WTC11 (cell line): ENCODE data around the gene HINT3.

Experiments used
- NR2C2 ChIP-seq: sonication (generic); formaldehyde crosslinking; IDR thresholded peaks from 2 replicates; pipeline ENCODE4 v1.8.0; 2022; ENCODE audit warnings: mild to moderate bottlenecking, missing genetic modification reagents
- NR3C1 ChIP-seq: sonication (generic); formaldehyde crosslinking; conservative IDR thresholded peaks from 2 replicates; pipeline ENCODE4 v1.8.1; 2023; ENCODE audit warnings: low read depth, mild to moderate bottlenecking, missing genetic modification reagents
- TEAD1 ChIP-seq: sonication (generic); formaldehyde crosslinking; IDR thresholded peaks from 2 replicates; pipeline ENCODE4 v1.8.0; 2022; ENCODE audit warnings: mild to moderate bottlenecking, missing genetic modification reagents
- ZNF317 ChIP-seq: sonication (generic); formaldehyde crosslinking; IDR thresholded peaks from 2 replicates; pipeline ENCODE4 v1.8.1; 2023; ENCODE audit warnings: low read depth, mild to moderate bottlenecking, moderate library complexity, missing genetic modification reagents, borderline replicate concordance
- TF ChIP-seq, protein P1 (sequence below): fragments of 200-600 bp; IDR thresholded peaks from 2 replicates; pipeline ENCODE4 v1.8.0; 2022; ENCODE audit warnings: antibody characterized with exemption
- TF ChIP-seq, protein P2 (sequence below): sonication (generic); formaldehyde crosslinking; IDR thresholded peaks from 2 replicates; pipeline ENCODE4 v1.8.1; 2023; ENCODE audit warnings: mild to moderate bottlenecking, missing genetic modification reagents
- TF ChIP-seq, protein P3 (sequence below): fragments of 250-450 bp; sonication (Bioruptor Pico); IDR thresholded peaks from 2 replicates; pipeline ENCODE4 v1.9.0; 2021; ENCODE audit warnings: mild to moderate bottlenecking, borderline replicate concordance
- TF ChIP-seq, protein P4 (sequence below): fragments of 250-450 bp; sonication (Bioruptor Pico); IDR thresholded peaks from 2 replicates; pipeline ENCODE4 v1.9.0; 2021; ENCODE audit warnings: mild to moderate bottlenecking

DNA sequence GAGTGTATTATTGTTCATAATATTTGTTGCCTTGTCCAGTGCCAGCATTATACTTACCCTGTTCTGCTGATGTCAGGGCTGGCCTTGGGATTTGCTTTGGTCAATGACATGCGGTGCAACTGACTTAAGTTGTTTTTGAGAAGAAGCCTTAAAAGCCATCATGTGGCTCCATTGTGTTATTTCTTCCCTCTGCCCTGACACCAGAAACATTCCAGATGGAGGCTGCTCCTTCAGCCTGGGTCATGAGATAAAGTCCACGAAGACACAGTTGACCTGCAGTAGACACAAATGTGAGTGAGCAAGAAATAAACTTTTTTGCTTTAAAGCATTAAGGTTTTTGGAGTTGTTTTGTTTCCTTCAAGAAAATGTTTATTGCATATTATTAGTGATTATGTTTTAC lies 7.5 kb upstream of the HINT3 start:
- TF ChIP-seq, protein P1, sequence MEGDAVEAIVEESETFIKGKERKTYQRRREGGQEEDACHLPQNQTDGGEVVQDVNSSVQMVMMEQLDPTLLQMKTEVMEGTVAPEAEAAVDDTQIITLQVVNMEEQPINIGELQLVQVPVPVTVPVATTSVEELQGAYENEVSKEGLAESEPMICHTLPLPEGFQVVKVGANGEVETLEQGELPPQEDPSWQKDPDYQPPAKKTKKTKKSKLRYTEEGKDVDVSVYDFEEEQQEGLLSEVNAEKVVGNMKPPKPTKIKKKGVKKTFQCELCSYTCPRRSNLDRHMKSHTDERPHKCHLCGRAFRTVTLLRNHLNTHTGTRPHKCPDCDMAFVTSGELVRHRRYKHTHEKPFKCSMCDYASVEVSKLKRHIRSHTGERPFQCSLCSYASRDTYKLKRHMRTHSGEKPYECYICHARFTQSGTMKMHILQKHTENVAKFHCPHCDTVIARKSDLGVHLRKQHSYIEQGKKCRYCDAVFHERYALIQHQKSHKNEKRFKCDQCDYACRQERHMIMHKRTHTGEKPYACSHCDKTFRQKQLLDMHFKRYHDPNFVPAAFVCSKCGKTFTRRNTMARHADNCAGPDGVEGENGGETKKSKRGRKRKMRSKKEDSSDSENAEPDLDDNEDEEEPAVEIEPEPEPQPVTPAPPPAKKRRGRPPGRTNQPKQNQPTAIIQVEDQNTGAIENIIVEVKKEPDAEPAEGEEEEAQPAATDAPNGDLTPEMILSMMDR, result no peak
- no peak for TF ChIP-seq TEAD1 (CRISPR knock-in tag)
- TF ChIP-seq, protein P2, sequence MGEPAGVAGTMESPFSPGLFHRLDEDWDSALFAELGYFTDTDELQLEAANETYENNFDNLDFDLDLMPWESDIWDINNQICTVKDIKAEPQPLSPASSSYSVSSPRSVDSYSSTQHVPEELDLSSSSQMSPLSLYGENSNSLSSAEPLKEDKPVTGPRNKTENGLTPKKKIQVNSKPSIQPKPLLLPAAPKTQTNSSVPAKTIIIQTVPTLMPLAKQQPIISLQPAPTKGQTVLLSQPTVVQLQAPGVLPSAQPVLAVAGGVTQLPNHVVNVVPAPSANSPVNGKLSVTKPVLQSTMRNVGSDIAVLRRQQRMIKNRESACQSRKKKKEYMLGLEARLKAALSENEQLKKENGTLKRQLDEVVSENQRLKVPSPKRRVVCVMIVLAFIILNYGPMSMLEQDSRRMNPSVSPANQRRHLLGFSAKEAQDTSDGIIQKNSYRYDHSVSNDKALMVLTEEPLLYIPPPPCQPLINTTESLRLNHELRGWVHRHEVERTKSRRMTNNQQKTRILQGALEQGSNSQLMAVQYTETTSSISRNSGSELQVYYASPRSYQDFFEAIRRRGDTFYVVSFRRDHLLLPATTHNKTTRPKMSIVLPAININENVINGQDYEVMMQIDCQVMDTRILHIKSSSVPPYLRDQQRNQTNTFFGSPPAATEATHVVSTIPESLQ (CRISPR knock-in tag), result no peak
- TF ChIP-seq, protein P3, sequence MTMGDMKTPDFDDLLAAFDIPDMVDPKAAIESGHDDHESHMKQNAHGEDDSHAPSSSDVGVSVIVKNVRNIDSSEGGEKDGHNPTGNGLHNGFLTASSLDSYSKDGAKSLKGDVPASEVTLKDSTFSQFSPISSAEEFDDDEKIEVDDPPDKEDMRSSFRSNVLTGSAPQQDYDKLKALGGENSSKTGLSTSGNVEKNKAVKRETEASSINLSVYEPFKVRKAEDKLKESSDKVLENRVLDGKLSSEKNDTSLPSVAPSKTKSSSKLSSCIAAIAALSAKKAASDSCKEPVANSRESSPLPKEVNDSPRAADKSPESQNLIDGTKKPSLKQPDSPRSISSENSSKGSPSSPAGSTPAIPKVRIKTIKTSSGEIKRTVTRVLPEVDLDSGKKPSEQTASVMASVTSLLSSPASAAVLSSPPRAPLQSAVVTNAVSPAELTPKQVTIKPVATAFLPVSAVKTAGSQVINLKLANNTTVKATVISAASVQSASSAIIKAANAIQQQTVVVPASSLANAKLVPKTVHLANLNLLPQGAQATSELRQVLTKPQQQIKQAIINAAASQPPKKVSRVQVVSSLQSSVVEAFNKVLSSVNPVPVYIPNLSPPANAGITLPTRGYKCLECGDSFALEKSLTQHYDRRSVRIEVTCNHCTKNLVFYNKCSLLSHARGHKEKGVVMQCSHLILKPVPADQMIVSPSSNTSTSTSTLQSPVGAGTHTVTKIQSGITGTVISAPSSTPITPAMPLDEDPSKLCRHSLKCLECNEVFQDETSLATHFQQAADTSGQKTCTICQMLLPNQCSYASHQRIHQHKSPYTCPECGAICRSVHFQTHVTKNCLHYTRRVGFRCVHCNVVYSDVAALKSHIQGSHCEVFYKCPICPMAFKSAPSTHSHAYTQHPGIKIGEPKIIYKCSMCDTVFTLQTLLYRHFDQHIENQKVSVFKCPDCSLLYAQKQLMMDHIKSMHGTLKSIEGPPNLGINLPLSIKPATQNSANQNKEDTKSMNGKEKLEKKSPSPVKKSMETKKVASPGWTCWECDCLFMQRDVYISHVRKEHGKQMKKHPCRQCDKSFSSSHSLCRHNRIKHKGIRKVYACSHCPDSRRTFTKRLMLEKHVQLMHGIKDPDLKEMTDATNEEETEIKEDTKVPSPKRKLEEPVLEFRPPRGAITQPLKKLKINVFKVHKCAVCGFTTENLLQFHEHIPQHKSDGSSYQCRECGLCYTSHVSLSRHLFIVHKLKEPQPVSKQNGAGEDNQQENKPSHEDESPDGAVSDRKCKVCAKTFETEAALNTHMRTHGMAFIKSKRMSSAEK (CRISPR knock-in tag), result no peak
- TF ChIP-seq NR3C1 (CRISPR knock-in tag), result no peak
- no peak for TF ChIP-seq NR2C2 (CRISPR knock-in tag)
- TF ChIP-seq, protein P4, sequence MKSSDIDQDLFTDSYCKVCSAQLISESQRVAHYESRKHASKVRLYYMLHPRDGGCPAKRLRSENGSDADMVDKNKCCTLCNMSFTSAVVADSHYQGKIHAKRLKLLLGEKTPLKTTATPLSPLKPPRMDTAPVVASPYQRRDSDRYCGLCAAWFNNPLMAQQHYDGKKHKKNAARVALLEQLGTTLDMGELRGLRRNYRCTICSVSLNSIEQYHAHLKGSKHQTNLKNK (CRISPR knock-in tag), result no peak
- TF ChIP-seq ZNF317 (CRISPR knock-in tag), result no peak
